Upper lobe of left lung (tissue), 6 donors: ENCODE results near the gene LRP1B. TPM values are rescaled to one million over a fixed set of nuclear protein-coding genes. Genes with fewer than 3 reads are reported as not detected.

Experiments
- ATAC-seq, 2 donors: fragments of 200-7000 bp; cut with Tn5 transposase; one replicate each; pipeline ENCODE4 v1.9.1; 2022; ENCODE audit warnings: mild to moderate bottlenecking in 2 of 2, moderate library complexity in 2 of 2; ENCODE audit not compliant: low FRiP score in 2 of 2
- DNase-seq, 2 donors: peaks; one replicate each; pipeline ENCODE4 v3.0.0-alpha.2; 2019 to 2020
- H3K27ac ChIP-seq, 4 donors: fragments of 200-600 bp; sonication (generic); one replicate each; pipeline ENCODE4 v1.5.1; 2016 to 2019
- H3K27me3 ChIP-seq, 4 donors: fragments of 200-600 bp; sonication (generic); one replicate each; pipeline ENCODE4 v1.5.1; 2017 to 2019
- H3K36me3 ChIP-seq, 4 donors: fragments of 200-600 bp; sonication (generic); one replicate each; pipeline ENCODE4 v1.5.1; 2016 to 2019
- H3K4me1 ChIP-seq, 4 donors: fragments of 200-600 bp; sonication (generic); one replicate each; pipeline ENCODE4 v1.5.1; 2018 to 2019
- H3K4me3 ChIP-seq, 4 donors: fragments of 200-600 bp; sonication (generic); one replicate each; pipeline ENCODE4 v1.5.1; 2017 to 2019; ENCODE audit warnings: mild to moderate bottlenecking in 2 of 4, moderate library complexity in 1 of 4
- H3K9me3 ChIP-seq, 4 donors: fragments of 200-600 bp; sonication (generic); one replicate each; pipeline ENCODE4 v1.5.1; 2018 to 2019
- EP300 ChIP-seq, 4 donors: sonication (generic); formaldehyde crosslinking; IDR thresholded peaks; one replicate each; pipeline ENCODE4 v1.5.1; 2017; ENCODE audit warnings: antibody characterized with exemption in 4 of 4, control low read depth in 2 of 4
- POLR2A ChIP-seq, 4 donors: fragments of 450-650 bp; IDR thresholded peaks; one replicate each; pipeline ENCODE4 v1.5.1; 2016 to 2017; ENCODE audit warnings: antibody characterized with exemption in 4 of 4, mild to moderate bottlenecking in 2 of 4
- POLR2AphosphoS5 ChIP-seq, 2 donors: sonication (generic); formaldehyde crosslinking; IDR thresholded peaks; one replicate each; pipeline ENCODE4 v1.5.1; 2017; ENCODE audit warnings: antibody characterized with exemption in 2 of 2
- WGBS, 2 donors: methylation state at CpG; one replicate each; pipeline ENCODE4 v1.1.5; 2017 to 2018; 5-methylcytosine and 5-hydroxymethylcytosine counted together
- total RNA-seq, 6 donors: library from RNA; depleted of rRNA in 4 of 6; stranded (reverse); fragments of >200 nt in 4 of 6; gene quantifications; one replicate each; pipeline versions ENCODE4 v1.1.0 to v1.2.1, GENCODE V29; 2016 to 2021
- TF ChIP-seq, protein P1 (sequence below), 6 experiments: fragments of 450-650 bp in 4 of 6; fragments of 200-600 bp in 2 of 6; sonication (generic) in 2 of 6; IDR thresholded peaks; one replicate each; pipeline ENCODE4 v1.5.1; 2016 to 2019; ENCODE audit warnings: antibody characterized with exemption in 6 of 6
- donor health status: DM: no; HTN: no; CAD: no; lungs with moderate emphysema.
- donor health status: DM: no; HTN: yes; CAD: no; lungs with severe emphysema.

The LRP1B gene
- total RNA-seq, 6 donors from 2014 or later: under 0.01 to 0.46 (median 0.11) TPM

DNA sequence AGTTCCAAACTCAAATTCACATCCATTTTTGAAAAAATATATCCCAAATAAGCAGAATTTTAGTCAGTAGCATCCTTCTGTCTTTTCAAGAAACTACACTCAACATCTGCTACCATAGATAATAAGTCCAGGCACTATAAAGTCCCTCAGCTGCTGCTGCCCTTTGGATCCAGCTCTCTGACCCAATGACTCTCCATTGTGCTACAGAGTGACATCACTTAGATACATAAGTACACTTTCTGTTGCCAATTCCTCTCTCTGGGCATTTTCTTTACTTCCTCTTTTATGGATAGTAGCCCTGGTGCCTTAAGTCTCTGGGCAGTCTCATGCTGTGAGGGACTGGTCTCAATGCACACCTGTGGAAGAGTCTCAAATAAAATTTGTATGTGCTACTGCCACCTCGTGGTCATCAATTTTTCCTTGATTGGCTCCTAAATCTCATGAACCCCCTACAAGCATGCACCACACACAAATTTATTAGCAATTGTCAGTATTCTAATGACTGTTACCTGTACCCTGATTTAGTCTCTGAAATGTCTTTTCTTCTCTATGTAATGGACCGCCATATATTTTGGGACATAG is 219.2 kb downstream of the LRP1B start:
- DNase-seq (no peak), ATAC-seq (no peak)
- TF ChIP-seq, protein P1, sequence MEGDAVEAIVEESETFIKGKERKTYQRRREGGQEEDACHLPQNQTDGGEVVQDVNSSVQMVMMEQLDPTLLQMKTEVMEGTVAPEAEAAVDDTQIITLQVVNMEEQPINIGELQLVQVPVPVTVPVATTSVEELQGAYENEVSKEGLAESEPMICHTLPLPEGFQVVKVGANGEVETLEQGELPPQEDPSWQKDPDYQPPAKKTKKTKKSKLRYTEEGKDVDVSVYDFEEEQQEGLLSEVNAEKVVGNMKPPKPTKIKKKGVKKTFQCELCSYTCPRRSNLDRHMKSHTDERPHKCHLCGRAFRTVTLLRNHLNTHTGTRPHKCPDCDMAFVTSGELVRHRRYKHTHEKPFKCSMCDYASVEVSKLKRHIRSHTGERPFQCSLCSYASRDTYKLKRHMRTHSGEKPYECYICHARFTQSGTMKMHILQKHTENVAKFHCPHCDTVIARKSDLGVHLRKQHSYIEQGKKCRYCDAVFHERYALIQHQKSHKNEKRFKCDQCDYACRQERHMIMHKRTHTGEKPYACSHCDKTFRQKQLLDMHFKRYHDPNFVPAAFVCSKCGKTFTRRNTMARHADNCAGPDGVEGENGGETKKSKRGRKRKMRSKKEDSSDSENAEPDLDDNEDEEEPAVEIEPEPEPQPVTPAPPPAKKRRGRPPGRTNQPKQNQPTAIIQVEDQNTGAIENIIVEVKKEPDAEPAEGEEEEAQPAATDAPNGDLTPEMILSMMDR (IDR thresholded peaks at IDR 0.05): peak in 3 of 6 experiments; percentile 10 to 29 (median 15)
- TF ChIP-seq POLR2AphosphoS5 (IDR thresholded peaks at IDR 0.05): no peak
- H3K27ac ChIP-seq: no peak overlapping the region
- H3K36me3 ChIP-seq: no peaks in the 10 kb centered on the region
- no peaks in the 10 kb centered on the region for H3K27me3 ChIP-seq
- H3K9me3 ChIP-seq: no peaks in the 10 kb centered on the region
- 41 to 43% methylated on average over 2 of the region's 2 CpGs for WGBS, 2 donors
- H3K4me3 ChIP-seq: no peak overlapping the region
- no peaks in the 10 kb centered on the region for H3K4me1 ChIP-seq

DNA sequence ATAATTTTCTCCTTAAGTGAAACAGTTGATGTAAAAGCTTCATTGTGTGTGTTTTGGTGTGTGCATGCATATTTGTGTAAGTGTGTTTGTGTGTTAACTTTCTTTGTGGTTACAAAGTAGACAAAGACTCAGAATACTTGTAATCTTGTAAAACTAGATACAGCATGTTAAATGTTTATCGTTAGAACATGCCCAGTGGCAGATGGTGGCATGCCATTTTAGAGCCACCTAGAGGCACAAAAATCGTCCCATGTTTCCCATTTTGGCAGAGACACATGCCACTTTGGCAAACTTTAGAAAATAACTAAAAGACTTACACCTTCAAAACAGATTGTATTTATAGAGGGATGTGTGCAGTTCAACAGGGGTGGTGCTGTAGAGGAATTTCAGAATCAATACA is 224.1 kb downstream of the LRP1B start:
- Histone ChIP-seq H3K36me3 (no peaks in the 10 kb centered on the region), H3K27ac (no peak overlapping the region), H3K27me3 (no peaks in the 10 kb centered on the region), H3K4me3 (no peak overlapping the region), H3K9me3 (no peaks in the 10 kb centered on the region), H3K4me1 (no peaks in the 10 kb centered on the region)
- TF ChIP-seq, protein P1 (IDR thresholded peaks at IDR 0.05): no peak
- TF ChIP-seq POLR2AphosphoS5 (IDR thresholded peaks at IDR 0.05): no peak
- no peak for TF ChIP-seq POLR2A (IDR thresholded peaks at IDR 0.05)
- TF ChIP-seq EP300 (IDR thresholded peaks at IDR 0.05): no peak
- ATAC-seq (no peak), DNase-seq (no peak)
- WGBS, 2 donors: 68 to 72% methylated on average over 2 of the region's 2 CpGs

DNA sequence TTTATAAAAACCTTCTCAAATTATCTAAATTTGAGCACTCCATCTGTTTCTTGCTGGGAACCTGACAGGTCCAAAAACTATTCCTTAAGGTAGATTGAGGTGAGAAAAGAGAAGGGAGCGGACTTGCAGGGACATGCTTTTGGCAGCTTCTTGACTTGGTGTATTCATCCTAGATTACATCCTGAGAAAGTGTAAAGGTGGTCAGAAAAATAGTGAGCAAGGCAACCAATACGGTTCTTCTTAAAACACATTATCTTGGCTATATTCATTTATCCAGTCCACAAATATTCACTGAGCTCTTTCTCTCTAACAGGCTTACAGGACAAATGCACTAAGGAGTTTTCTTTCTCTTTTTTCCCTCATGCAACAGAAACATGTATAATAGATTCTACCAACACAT is 230.0 kb downstream of the LRP1B start:
- ATAC-seq (no peak), DNase-seq (no peak)
- WGBS, 2 donors: 84 to 91% methylated on average over 2 of the region's 2 CpGs
- H3K9me3 ChIP-seq: no peaks in the 10 kb centered on the region
- H3K27me3 ChIP-seq: no peaks in the 10 kb centered on the region
- H3K27ac ChIP-seq: no peak overlapping the region
- TF ChIP-seq, protein P1 (IDR thresholded peaks at IDR 0.05): no peak
- TF ChIP-seq POLR2AphosphoS5 (IDR thresholded peaks at IDR 0.05): no peak
- TF ChIP-seq EP300 (IDR thresholded peaks at IDR 0.05): no peak
- TF ChIP-seq POLR2A (IDR thresholded peaks at IDR 0.05): no peak
- H3K4me1 ChIP-seq: no peaks in the 10 kb centered on the region
- no peaks in the 10 kb centered on the region for H3K36me3 ChIP-seq
- H3K4me3 ChIP-seq: no peak overlapping the region

DNA sequence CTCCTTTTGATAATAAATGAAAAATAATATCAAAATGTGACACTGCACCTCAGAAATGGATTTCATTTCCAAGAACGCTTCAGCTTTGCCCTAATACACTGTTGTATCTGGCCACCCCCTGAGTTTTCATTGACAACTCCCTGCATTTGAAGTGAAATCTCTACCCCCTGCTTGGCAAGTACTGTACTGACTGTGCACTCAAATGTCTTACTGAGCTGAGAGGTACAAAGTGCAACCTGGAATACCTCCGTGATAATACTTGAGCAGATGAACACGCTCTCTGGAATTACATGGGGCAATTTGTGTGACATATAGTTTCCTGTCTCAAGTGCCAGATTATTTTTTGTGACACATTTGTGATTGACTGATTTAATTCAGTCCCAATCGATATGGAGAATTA is 231.1 kb downstream of the LRP1B start:
- no peak for DNase-seq
- no peaks in the 10 kb centered on the region for H3K9me3 ChIP-seq
- no peak overlapping the region for H3K4me3 ChIP-seq
- WGBS, 2 donors: 53 to 62% methylated on average over 4 of the region's 4 CpGs
- H3K27ac ChIP-seq: no peak overlapping the region
- H3K4me1 ChIP-seq: no peaks in the 10 kb centered on the region
- no peaks in the 10 kb centered on the region for H3K27me3 ChIP-seq
- TF ChIP-seq POLR2A (IDR thresholded peaks at IDR 0.05): no peak
- no peak for TF ChIP-seq EP300 (IDR thresholded peaks at IDR 0.05)
- TF ChIP-seq, protein P1 (IDR thresholded peaks at IDR 0.05): no peak
- no peak for ATAC-seq
- H3K36me3 ChIP-seq: no peaks in the 10 kb centered on the region

DNA sequence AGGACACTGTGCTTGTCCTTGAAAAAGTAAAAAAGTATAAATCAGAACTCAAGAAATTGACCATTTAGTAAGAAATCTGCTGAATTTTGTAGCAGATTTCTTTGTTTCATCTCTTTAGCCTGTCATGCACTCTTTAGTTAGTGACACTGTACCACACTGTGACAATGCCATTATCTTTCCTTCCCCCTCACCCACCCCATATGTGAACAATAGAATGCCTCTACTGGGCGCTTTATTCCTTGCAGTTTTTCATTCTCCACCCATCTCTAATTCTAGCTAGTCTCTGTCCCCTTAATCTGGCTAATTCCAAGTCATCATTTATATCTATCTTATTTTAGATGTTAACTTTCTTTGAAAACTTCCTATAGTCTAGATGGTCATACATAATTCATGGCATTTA is 241.0 kb downstream of the LRP1B start:
- ATAC-seq: no peak
- DNase-seq: no peak
- Histone ChIP-seq H3K27ac (no peak overlapping the region), H3K36me3 (no peaks in the 10 kb centered on the region), H3K4me1 (no peaks in the 10 kb centered on the region), H3K27me3 (no peaks in the 10 kb centered on the region), H3K4me3 (no peak overlapping the region), H3K9me3 (no peaks in the 10 kb centered on the region)
- WGBS, 2 donors: 77 to 82% methylated on average over 1 of the region's 1 CpG
- TF ChIP-seq POLR2A (IDR thresholded peaks at IDR 0.05): no peak
- no peak for TF ChIP-seq EP300 (IDR thresholded peaks at IDR 0.05)
- no peak for TF ChIP-seq POLR2AphosphoS5 (IDR thresholded peaks at IDR 0.05)
- TF ChIP-seq, protein P1 (IDR thresholded peaks at IDR 0.05): no peak
